Mesenchymal stem cell (in vitro differentiated cells and primary cell): ENCODE data around the gene OST4.
A peak's percentile ranks its signal among the peaks of the same experiment; 100 is the strongest.

Source experiments
- DNase-seq: peaks from one replicate; pipeline ENCODE4 v3.0.0-alpha.2; 2013
- H2AFZ ChIP-seq: one replicate; pipeline ENCODE4 v1.6.1; 2013; ENCODE audit warnings: low read depth, mild to moderate bottlenecking, control low read depth, inconsistent platforms, low read length, moderate library complexity
- H2AK5ac ChIP-seq: 2 replicates; pipeline ENCODE4 v1.6.1; 2013; ENCODE audit warnings: low read length, moderate library complexity, mild to moderate bottlenecking, inconsistent platforms; ENCODE audit not compliant: severe bottlenecking
- H2BK120ac ChIP-seq: one replicate; pipeline ENCODE4 v1.6.1; 2013; ENCODE audit warnings: low read depth, mild to moderate bottlenecking, inconsistent platforms, low read length, moderate library complexity
- H2BK12ac ChIP-seq, 2 experiments: one replicate each; pipeline ENCODE4 v1.6.1; 2013; ENCODE audit warnings: inconsistent platforms in 2 of 2, low read length in 2 of 2, mild to moderate bottlenecking in 2 of 2, moderate library complexity in 2 of 2, control low read depth in 1 of 2
- H2BK15ac ChIP-seq: one replicate; pipeline ENCODE4 v1.6.1; 2013; ENCODE audit warnings: mild to moderate bottlenecking, low read depth, inconsistent platforms; ENCODE audit not compliant: poor library complexity, severe bottlenecking
- H2BK5ac ChIP-seq: 2 replicates; pipeline ENCODE4 v1.6.1; 2013; ENCODE audit warnings: low read depth, mild to moderate bottlenecking, low read length, control low read depth, inconsistent platforms; ENCODE audit not compliant: poor library complexity, severe bottlenecking
- H3K14ac ChIP-seq, 2 experiments: one replicate each; pipeline ENCODE4 v1.6.1; 2013; ENCODE audit warnings: inconsistent platforms in 2 of 2, low read length in 2 of 2, control low read depth in 1 of 2, mild to moderate bottlenecking in 1 of 2, moderate library complexity in 1 of 2
- H3K18ac ChIP-seq, 2 experiments: one replicate each; pipeline ENCODE4 v1.6.1; 2013; ENCODE audit warnings: inconsistent platforms in 2 of 2, low read length in 2 of 2, control low read depth in 1 of 2, low read depth in 1 of 2, mild to moderate bottlenecking in 1 of 2
- H3K23ac ChIP-seq, 2 experiments: one replicate each; pipeline ENCODE4 v1.6.1; 2013; ENCODE audit warnings: inconsistent platforms in 2 of 2, low read length in 2 of 2, mild to moderate bottlenecking in 2 of 2, moderate library complexity in 2 of 2, control low read depth in 1 of 2
- H3K27ac ChIP-seq: 2 replicates; pipeline ENCODE4 v1.5.1; 2013; ENCODE audit warnings: mild to moderate bottlenecking, moderate library complexity, low read length, control low read depth, inconsistent platforms; ENCODE audit not compliant: poor library complexity, severe bottlenecking
- H3K27me3 ChIP-seq, 2 experiments: 2 replicates each; pipeline versions ENCODE4 v1.6.1 to v1.7.0; 2013; ENCODE audit warnings: low read length in 2 of 2, mild to moderate bottlenecking in 2 of 2, moderate library complexity in 2 of 2, control low read depth in 1 of 2, inconsistent platforms in 1 of 2; ENCODE audit not compliant: control insufficient read depth in 1 of 2, insufficient read depth in 1 of 2
- H3K36me3 ChIP-seq, 2 experiments: 2 replicates each; pipeline versions ENCODE4 v1.6.1 to v1.7.0; 2013; ENCODE audit warnings: low read length in 2 of 2, control low read depth in 1 of 2, inconsistent platforms in 1 of 2, low read depth in 1 of 2, mild to moderate bottlenecking in 1 of 2; ENCODE audit not compliant: insufficient read depth in 2 of 2, control insufficient read depth in 1 of 2
- H3K4ac ChIP-seq, 2 experiments: one replicate each; pipeline ENCODE4 v1.6.1; 2013; ENCODE audit warnings: inconsistent platforms in 2 of 2, low read length in 2 of 2, mild to moderate bottlenecking in 2 of 2, moderate library complexity in 2 of 2, control low read depth in 1 of 2, low read depth in 1 of 2
- H3K4me1 ChIP-seq: 2 replicates; pipeline ENCODE4 v1.6.1; 2013; ENCODE audit warnings: low read depth, low read length, control low read depth; ENCODE audit not compliant: control insufficient read depth, insufficient read depth
- H3K4me2 ChIP-seq: 2 replicates; pipeline ENCODE4 v1.6.1; 2013; ENCODE audit warnings: low read length, mild to moderate bottlenecking, inconsistent platforms; ENCODE audit not compliant: poor library complexity, severe bottlenecking
- H3K4me3 ChIP-seq, 2 experiments: 2 replicates each; pipeline versions ENCODE4 v1.5.1 to v1.7.0; 2013; ENCODE audit warnings: low read length in 2 of 2, mild to moderate bottlenecking in 2 of 2, control low read depth in 1 of 2, low read depth in 1 of 2; ENCODE audit not compliant: insufficient read depth in 1 of 2
- H3K79me1 ChIP-seq: replicated peaks from 2 replicates; pipeline ENCODE4 v1.6.1; 2013; ENCODE audit warnings: mild to moderate bottlenecking, control low read depth, low read length, inconsistent platforms; ENCODE audit not compliant: poor library complexity, severe bottlenecking
- H3K9ac ChIP-seq: 2 replicates; pipeline ENCODE4 v1.7.0; 2013; ENCODE audit warnings: mild to moderate bottlenecking, low read length, moderate library complexity
- H3K9me3 ChIP-seq: 2 replicates; pipeline ENCODE4 v1.7.0; 2013; ENCODE audit warnings: mild to moderate bottlenecking, low read length; ENCODE audit not compliant: control insufficient read depth
- H4K8ac ChIP-seq: one replicate; pipeline ENCODE4 v1.6.1; 2013; ENCODE audit warnings: inconsistent platforms, mild to moderate bottlenecking, low read length, moderate library complexity
- H4K91ac ChIP-seq: one replicate; pipeline ENCODE4 v1.6.1; 2013; ENCODE audit warnings: mild to moderate bottlenecking, low read length, inconsistent platforms
- WGBS: methylation state at CpG from one replicate; pipeline ENCODE4 v1.1.7; 2013; ENCODE audit warnings: mixed read lengths; 5-methylcytosine and 5-hydroxymethylcytosine counted together

OST4 gene

GRCh38 chr2:27086724-27087593 lies 15.5 kb upstream of the OST4 start, which contains the start of gene KHK:
Gene KHK (plus strand): TSS chr2:27086772. CDS start chr2:27087260, 488 bp downstream.
- 11% methylated on average over 53 of the region's 54 CpGs for WGBS
- Histone ChIP-seq H2BK15ac (peak within 1 kb of the TSS; percentile 82), H3K36me3 (peaks cover 7 to 11% of the 10 kb centered on the region in 2 experiments), H2BK5ac (no peak within 1 kb of the TSS), H2AK5ac (no peak within 1 kb of the TSS), H4K91ac (peak within 1 kb of the TSS; percentile 91), H2AFZ (peak within 1 kb of the TSS; percentile 70), H3K4me3 (peak within 1 kb of the TSS; percentile 63 to 80), H3K4ac (peak within 1 kb of the TSS; percentile 78 to 97), H3K27ac (no peak within 1 kb of the TSS), H3K27me3 (peaks cover 0 to 8% of the 10 kb centered on the region in 2 experiments), H3K9me3 (no peaks in the 10 kb centered on the region), H2BK120ac (peak within 1 kb of the TSS; percentile 64), H3K79me1 (no peaks in the 10 kb centered on the region), H3K23ac (peak within 1 kb of the TSS in 1 of 2 experiments; percentile 48), H3K14ac (peak within 1 kb of the TSS in 1 of 2 experiments; percentile 74), H4K8ac (peak within 1 kb of the TSS; percentile 89), H3K4me1 (peaks cover 14% of the 10 kb centered on the region), H3K4me2 (peak within 1 kb of the TSS; percentile 96), H3K18ac (peak within 1 kb of the TSS; percentile 72 to 86), H3K9ac (peak within 1 kb of the TSS; percentile 89), H2BK12ac (peak within 1 kb of the TSS; percentile 75)
- peak; percentile 34 for DNase-seq

DNA sequence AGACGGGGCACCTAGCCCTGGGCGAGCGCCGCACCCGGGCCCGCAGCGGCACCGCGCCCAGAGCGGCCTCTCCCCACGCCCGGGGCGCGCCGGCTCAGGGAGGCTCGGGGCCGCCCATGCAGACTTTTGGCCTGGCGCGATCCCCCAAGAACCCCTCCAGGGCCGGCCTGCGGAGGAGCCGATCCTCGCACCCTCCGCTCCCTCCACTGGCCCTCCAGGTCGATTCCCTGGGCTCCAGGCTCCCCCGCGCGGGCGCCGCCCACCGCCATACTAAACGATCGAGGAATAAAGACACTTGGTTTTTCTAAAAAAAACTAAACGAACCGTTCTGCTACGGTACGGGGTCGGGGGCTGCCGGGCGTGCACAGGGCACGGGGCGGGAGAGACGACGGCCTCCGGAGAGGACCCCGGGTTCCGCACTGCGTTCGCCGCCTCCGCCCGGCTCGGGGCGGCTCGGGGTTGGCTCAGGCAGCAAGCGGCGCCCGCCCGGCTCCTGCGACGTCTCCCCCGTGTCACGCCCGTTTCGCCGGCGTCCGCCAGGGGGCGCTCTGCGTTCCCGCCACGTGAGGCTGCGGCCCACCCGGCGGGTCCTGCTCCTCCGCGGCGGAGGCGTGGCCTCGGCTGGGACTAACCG lies 14.8 kb upstream of the OST4 start:
- H4K8ac ChIP-seq = peak overlapping the region; percentile 89
- peak; percentile 89 for DNase-seq
- H3K4me2 ChIP-seq = peak overlapping the region; percentile 96
- peaks cover 11 to 14% of the 10 kb centered on the region in 2 experiments for H3K36me3 ChIP-seq
- no peak overlapping the region for H2AK5ac ChIP-seq
- H3K4me3 ChIP-seq = peak overlapping the region; percentile 63 to 79
- 3% methylated on average over 45 of the region's 81 CpGs for WGBS
- H4K91ac ChIP-seq = peak overlapping the region; percentile 91
- H3K4ac ChIP-seq = peak overlapping the region; percentile 78 to 97
- H3K9ac ChIP-seq = peak overlapping the region; percentile 89
- peak overlapping the region; percentile 64 for H2BK120ac ChIP-seq
- H3K27me3 ChIP-seq = peaks cover 0 to 8% of the 10 kb centered on the region in 2 experiments
- no peaks in the 10 kb centered on the region for H3K9me3 ChIP-seq
- peak overlapping the region in 1 of 2 experiments; percentile 74 for H3K14ac ChIP-seq
- H2BK5ac ChIP-seq = no peak overlapping the region
- H3K79me1 ChIP-seq = no peaks in the 10 kb centered on the region
- H3K27ac ChIP-seq = no peak overlapping the region
- H2AFZ ChIP-seq = peak overlapping the region; percentile 70
- H2BK12ac ChIP-seq = peak overlapping the region in 1 of 2 experiments; percentile 75
- H3K23ac ChIP-seq = peak overlapping the region in 1 of 2 experiments; percentile 48
- peak overlapping the region; percentile 82 for H2BK15ac ChIP-seq
- H3K18ac ChIP-seq = peak overlapping the region in 1 of 2 experiments; percentile 86
- peaks cover 17% of the 10 kb centered on the region for H3K4me1 ChIP-seq

DNA sequence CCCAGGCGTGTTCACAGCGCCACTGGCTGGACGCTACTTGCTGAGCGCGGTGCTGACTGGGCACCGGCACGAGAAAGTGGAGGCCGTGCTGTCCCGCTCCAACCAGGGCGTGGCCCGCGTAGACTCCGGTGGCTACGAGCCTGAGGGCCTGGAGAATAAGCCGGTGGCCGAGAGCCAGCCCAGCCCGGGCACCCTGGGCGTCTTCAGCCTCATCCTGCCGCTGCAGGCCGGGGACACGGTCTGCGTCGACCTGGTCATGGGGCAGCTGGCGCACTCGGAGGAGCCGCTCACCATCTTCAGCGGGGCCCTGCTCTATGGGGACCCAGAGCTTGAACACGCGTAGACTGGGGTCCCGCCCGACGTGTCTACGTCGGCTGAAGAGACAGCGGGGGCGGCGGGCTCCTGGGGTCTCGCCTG lies 14.2 kb upstream of the OST4 start:
- peak; percentile 76 for DNase-seq
- Histone ChIP-seq H3K4me3 (peak overlapping the region; percentile 63 to 79), H3K23ac (peak overlapping the region in 1 of 2 experiments; percentile 48), H3K4me1 (peaks cover 20% of the 10 kb centered on the region), H3K4ac (peak overlapping the region; percentile 78 to 97), H4K8ac (peak overlapping the region; percentile 89), H3K4me2 (peak overlapping the region; percentile 96), H3K14ac (peak overlapping the region in 1 of 2 experiments; percentile 74), H3K18ac (peak overlapping the region; percentile 72 to 86), H3K36me3 (peaks cover 11 to 14% of the 10 kb centered on the region in 2 experiments), H4K91ac (peak overlapping the region; percentile 91), H2BK15ac (peak overlapping the region; percentile 82), H3K79me1 (no peaks in the 10 kb centered on the region), H2BK5ac (no peak overlapping the region), H3K27me3 (peaks cover 0 to 8% of the 10 kb centered on the region in 2 experiments), H3K27ac (no peak overlapping the region), H2AK5ac (no peak overlapping the region), H2BK12ac (peak overlapping the region; percentile 75), H2AFZ (peak overlapping the region; percentile 70), H2BK120ac (peak overlapping the region; percentile 64), H3K9ac (peak overlapping the region; percentile 89), H3K9me3 (no peaks in the 10 kb centered on the region)
- 2% methylated on average over 38 of the region's 38 CpGs for WGBS
